ENCODE data around the gene BICDL2.
A peak's percentile ranks its signal among the peaks of the same experiment; 100 is the strongest.

Gene BICDL2

DNA sequence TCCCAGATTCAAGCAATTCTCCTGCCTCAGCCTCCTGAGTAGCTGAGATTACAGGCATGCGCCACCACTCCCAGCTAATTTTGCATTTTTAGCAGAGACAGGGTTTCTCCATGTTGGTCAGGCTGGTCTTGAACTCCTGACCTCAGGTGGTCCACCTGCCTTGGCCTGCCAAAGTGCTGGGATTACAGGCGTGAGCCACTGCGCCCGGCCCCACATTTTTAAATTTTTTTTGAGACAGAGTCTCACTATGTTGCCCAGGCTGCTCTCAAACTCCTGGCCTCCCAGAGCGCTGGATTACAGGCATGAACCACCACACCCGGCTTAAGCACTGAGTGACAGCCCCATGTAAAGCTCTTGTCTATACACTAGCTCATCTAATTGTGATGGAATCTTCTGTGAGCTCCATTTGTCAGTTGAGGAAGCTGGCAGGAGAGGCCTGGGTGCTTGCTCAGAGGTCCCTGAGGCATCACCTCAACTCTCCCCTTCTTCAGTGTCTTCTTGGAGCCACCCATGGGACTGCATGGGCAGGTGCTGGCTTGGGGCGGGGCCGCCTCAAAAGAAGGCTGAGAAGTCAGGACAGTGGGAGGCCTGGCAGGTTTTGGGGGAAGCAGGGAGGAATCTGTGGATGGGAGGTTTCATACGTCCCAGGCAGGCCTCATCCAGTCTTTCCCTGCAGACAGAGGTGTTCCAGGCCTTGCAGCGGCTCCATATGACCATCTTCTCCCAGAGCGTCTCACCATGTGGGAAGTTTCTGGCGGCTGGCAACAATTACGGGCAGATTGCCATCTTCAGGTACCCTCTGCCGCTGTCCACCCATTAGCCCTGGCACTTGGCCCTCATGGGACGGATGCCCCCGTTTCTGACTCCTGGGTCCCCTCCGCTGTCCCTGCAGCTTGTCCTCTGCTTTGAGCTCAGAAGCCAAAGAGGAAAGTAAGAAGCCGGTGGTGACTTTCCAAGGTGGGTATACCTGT, 11.4 kb downstream of the BICDL2 start:
- TF ChIP-seq, protein P1, sequence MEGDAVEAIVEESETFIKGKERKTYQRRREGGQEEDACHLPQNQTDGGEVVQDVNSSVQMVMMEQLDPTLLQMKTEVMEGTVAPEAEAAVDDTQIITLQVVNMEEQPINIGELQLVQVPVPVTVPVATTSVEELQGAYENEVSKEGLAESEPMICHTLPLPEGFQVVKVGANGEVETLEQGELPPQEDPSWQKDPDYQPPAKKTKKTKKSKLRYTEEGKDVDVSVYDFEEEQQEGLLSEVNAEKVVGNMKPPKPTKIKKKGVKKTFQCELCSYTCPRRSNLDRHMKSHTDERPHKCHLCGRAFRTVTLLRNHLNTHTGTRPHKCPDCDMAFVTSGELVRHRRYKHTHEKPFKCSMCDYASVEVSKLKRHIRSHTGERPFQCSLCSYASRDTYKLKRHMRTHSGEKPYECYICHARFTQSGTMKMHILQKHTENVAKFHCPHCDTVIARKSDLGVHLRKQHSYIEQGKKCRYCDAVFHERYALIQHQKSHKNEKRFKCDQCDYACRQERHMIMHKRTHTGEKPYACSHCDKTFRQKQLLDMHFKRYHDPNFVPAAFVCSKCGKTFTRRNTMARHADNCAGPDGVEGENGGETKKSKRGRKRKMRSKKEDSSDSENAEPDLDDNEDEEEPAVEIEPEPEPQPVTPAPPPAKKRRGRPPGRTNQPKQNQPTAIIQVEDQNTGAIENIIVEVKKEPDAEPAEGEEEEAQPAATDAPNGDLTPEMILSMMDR (IDR thresholded peaks at IDR 0.05) = no peak
- no peak overlapping the region for H3K27ac ChIP-seq

DNA sequence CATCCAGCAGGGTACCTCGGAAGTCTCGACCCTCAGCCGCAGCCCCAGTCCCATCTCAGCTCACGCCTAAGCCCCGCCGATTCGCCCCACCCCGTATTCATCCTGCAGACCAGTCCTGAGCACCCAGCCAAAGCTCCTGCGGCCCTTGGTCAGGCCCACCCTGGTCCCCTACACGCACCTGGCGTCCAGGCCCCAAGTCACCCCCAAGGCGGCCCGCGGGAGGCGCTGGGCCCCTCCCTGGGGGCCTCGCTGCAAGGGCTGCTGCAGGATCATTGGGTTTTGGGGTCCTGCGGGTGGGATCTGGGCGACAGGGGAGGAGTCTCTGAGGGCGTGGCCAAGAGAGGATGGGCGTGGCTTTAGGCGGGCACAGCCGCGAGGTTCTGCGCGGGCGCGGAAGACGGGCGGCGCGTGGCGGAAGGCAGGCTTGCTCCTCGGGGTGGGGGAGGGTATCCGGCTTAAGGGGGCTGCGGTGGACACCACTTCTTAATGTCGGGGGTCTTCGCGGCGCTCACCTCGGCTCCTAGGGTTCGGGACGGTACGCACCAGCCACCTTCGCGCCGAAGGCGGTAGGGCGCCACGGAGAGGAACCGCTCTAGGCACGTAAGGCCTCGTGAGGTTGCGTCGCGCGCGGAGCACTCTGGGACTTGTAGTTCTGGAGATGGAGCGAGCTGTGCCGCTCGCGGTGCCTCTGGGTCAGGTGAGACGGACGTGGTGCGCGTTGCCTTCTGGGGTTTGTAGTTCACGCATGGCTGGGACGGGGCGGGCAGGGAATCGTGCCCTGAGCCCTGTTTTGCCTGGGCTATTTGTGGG, 12.9 kb downstream of the BICDL2 start, which contains the start of the genes HCFC1R1 and THOC6:
Gene HCFC1R1 (minus strand): TSS at position 274 of the 810 bp plus-strand sequence. CDS start 1 bp downstream, at position 273.
Gene THOC6 (plus strand): TSS at position 367 of the 810 bp plus-strand sequence. CDS start 292 bp downstream, at position 659.
- Histone ChIP-seq H3K4me3 (peak within 1 kb of the TSS; percentile 97), H3K27ac (peak within 1 kb of the TSS; percentile 96 to 100)
- TF ChIP-seq, protein P1 (IDR thresholded peaks at IDR 0.05) = no peak
- DNase-seq (ENCODE audit: low spot score) = peak; percentile 98

More for the DNA sequence above, 11.4 kb downstream of the BICDL2 start:
- DNase-seq (ENCODE audit: low spot score) = no peak
- no peak overlapping the region for H3K4me3 ChIP-seq

GRCh38 chr16:3023415-3023668, 13.4 kb downstream of the BICDL2 start:
- Histone ChIP-seq H3K27ac (peak overlapping the region; percentile 96 to 100), H3K4me3 (peak overlapping the region; percentile 97)
- TF ChIP-seq, protein P1 (IDR thresholded peaks at IDR 0.05) = no peak
- peak; percentile 84 for DNase-seq (ENCODE audit: low spot score)

DNA sequence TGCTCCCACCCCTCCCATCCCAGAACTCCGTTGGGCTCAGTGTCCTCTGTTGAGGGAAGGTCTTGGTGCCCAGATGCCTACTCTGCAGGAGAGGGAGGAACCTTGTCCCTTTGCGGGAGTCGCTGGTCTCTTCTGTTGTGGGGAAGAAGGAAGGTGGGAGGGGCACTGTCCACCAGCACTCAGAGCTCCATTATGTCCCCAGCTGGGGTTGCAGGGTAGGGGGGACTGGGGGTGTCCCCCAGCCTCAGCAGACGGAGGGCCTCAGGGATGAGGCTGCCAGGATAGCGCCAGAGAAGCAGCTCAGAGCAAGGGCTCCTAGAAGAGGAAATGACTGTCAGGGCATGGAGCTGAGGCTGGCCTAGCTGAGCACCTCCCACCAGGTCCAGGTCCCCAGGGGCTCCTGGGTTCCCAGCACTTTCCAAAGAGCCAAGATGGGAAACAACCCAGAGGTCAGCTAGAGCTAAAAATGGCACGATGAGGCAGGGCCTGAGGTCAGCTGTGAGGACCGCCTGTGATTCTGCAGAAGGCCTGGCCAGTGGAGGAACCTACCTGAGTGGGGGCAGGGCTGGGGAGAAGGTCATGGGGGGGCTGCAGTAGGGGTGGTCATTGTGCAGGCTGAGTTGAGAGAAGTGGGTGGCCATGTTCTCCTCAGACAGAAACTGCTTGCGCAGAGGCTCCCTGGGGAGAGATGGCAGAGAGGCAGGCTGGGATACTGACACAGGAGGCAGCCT, 13.9 kb downstream of the BICDL2 start:
- Histone ChIP-seq H3K4me3 (peak overlapping the region; percentile 97), H3K27ac (peak overlapping the region; percentile 96 to 100)
- TF ChIP-seq, protein P1 (IDR thresholded peaks at IDR 0.05) = no peak
- peak; percentile 89 for DNase-seq (ENCODE audit: low spot score)

- peak overlapping the region; percentile 96 to 100 for H3K27ac ChIP-seq
- peak overlapping the region; percentile 97 for H3K4me3 ChIP-seq
- TF ChIP-seq, protein P1 (IDR thresholded peaks at IDR 0.05) = no peak
- DNase-seq (ENCODE audit: low spot score) = peak; percentile 96
These were observed 14.5 kb downstream of the BICDL2 start for GRCh38 chr16:3022208-3022683.

- TF ChIP-seq, protein P1 (IDR thresholded peaks at IDR 0.05) = no peak
These were observed 15.1 kb downstream of the BICDL2 start for GRCh38 chr16:3021449-3022207.

More at GRCh38 chr16:3021449-3022207, 15.1 kb downstream of the BICDL2 start:
- H3K4me3 ChIP-seq = peak overlapping the region; percentile 97
- peak; percentile 85 for DNase-seq (ENCODE audit: low spot score)
- H3K27ac ChIP-seq = peak overlapping the region; percentile 96 to 100

All from coronary artery (tissue), 2 donors.